Measurements from ENCODE around the gene LCORL. TPM values are rescaled to one million over a fixed set of nuclear protein-coding genes. Genes with fewer than 3 reads are reported as not detected.

Gene LCORL
- total and polyA plus RNA-seq, 2 experiments from 2014 or later, result 21.0 to 28.7 TPM

DNA sequence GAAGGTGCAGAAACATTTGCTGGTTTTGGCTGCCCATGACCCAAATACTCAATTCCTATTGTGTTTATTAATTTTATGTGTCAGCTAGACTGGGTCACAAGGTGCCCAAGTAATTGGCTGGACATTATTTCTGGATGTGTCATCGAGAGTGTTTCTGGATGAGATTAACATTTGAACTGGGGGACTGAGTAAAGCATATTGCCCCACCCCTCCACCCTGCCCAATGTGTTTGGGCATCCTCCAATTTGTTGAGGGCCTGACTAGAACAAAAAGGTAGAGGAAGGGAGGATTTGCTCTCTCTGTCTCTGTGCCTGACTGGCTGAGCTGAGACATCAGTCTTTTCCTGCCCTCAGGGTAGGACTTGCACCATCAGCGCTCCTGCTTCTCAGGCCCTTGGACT is 29.7 kb upstream of the LCORL start:
- no peak overlapping the region for H2AFZ ChIP-seq
- Mint-ChIP-seq H3K36me3 (ENCODE audit: low read depth) (no peaks in the 10 kb centered on the region), H3K27me3 (ENCODE audit: insufficient read depth, low read depth, poor library complexity) (no peaks in the 10 kb centered on the region), H3K9me3 (no peaks in the 10 kb centered on the region), H3K4me1 (no peaks in the 10 kb centered on the region), H3K27ac (no peak overlapping the region), H3K4me3 (no peak overlapping the region)
- H3K4me1 ChIP-seq (ENCODE audit: insufficient read depth), result no peaks in the 10 kb centered on the region
- H4K20me1 ChIP-seq (replicated peaks; ENCODE audit: insufficient read depth), result no peaks in the 10 kb centered on the region
- no peak for ATAC-seq
- no peaks in the 10 kb centered on the region for H3K36me3 ChIP-seq (ENCODE audit: insufficient read depth)
- DNase-seq (ENCODE audit: low spot score), result no peak
- peaks cover 11% of the 10 kb centered on the region; the same call in 1 of the 2 replicates for H3K9me2 ChIP-seq (ENCODE audit: insufficient read depth)
- no peak overlapping the region for H3K4me3 ChIP-seq
- H3K4me2 ChIP-seq, result no peak overlapping the region
- no peak overlapping the region for H3K27ac ChIP-seq (ENCODE audit: low read depth)
- H3K79me2 ChIP-seq (replicated peaks; ENCODE audit: insufficient read depth), result no peaks in the 10 kb centered on the region
- TF ChIP-seq ZNF114 (CRISPR knock-in tag; IDR thresholded peaks at IDR 0.05) (no peak), ZNF462 (CRISPR knock-in tag; IDR thresholded peaks at IDR 0.05) (no peak), STAT1 (IDR thresholded peaks at IDR 0.05; ENCODE audit: unreplicated experiment) (no peak), EZH2 (IDR thresholded peaks at IDR 0.05; ENCODE audit: low read depth, unreplicated experiment) (no peak), CREB1 (CRISPR knock-in tag; IDR thresholded peaks at IDR 0.05; ENCODE audit: low read depth) (no peak), EZH2phosphoT487 (IDR thresholded peaks at IDR 0.05; ENCODE audit: unreplicated experiment) (no peak), ZNF331 (CRISPR knock-in tag; IDR thresholded peaks at IDR 0.05; ENCODE audit: low read depth) (no peak)
- TF ChIP-seq, protein P1, sequence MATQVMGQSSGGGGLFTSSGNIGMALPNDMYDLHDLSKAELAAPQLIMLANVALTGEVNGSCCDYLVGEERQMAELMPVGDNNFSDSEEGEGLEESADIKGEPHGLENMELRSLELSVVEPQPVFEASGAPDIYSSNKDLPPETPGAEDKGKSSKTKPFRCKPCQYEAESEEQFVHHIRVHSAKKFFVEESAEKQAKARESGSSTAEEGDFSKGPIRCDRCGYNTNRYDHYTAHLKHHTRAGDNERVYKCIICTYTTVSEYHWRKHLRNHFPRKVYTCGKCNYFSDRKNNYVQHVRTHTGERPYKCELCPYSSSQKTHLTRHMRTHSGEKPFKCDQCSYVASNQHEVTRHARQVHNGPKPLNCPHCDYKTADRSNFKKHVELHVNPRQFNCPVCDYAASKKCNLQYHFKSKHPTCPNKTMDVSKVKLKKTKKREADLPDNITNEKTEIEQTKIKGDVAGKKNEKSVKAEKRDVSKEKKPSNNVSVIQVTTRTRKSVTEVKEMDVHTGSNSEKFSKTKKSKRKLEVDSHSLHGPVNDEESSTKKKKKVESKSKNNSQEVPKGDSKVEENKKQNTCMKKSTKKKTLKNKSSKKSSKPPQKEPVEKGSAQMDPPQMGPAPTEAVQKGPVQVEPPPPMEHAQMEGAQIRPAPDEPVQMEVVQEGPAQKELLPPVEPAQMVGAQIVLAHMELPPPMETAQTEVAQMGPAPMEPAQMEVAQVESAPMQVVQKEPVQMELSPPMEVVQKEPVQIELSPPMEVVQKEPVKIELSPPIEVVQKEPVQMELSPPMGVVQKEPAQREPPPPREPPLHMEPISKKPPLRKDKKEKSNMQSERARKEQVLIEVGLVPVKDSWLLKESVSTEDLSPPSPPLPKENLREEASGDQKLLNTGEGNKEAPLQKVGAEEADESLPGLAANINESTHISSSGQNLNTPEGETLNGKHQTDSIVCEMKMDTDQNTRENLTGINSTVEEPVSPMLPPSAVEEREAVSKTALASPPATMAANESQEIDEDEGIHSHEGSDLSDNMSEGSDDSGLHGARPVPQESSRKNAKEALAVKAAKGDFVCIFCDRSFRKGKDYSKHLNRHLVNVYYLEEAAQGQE (IDR thresholded peaks at IDR 0.05; ENCODE audit: unreplicated experiment), result no peak
- TF ChIP-seq, protein P2, sequence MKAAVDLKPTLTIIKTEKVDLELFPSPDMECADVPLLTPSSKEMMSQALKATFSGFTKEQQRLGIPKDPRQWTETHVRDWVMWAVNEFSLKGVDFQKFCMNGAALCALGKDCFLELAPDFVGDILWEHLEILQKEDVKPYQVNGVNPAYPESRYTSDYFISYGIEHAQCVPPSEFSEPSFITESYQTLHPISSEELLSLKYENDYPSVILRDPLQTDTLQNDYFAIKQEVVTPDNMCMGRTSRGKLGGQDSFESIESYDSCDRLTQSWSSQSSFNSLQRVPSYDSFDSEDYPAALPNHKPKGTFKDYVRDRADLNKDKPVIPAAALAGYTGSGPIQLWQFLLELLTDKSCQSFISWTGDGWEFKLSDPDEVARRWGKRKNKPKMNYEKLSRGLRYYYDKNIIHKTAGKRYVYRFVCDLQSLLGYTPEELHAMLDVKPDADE (IDR thresholded peaks at IDR 0.05), result no peak
- no peaks in the 10 kb centered on the region for H3F3A ChIP-seq (replicated peaks; ENCODE audit: low read depth)
- no peaks in the 10 kb centered on the region for H3K27me3 ChIP-seq (ENCODE audit: insufficient read depth)
